DOHH2 (cell line): Measurements from ENCODE around the gene SVIL.
"Not testable (repeated sequence)": the region's sequence is repeated elsewhere in the genome, so short reads cannot be mapped to it uniquely, and the experiment has no call there.

Experiments
- H3F3A ChIP-seq: fragments of 200-600 bp; sonication (generic), shearing (Covaris generic); 2 replicates; pipeline ENCODE4 v1.6.0; 2016; ENCODE audit warnings: antibody characterized with exemption, mild to moderate bottlenecking; ENCODE audit not compliant: control insufficient read depth, insufficient read depth
- H3K27ac ChIP-seq: fragments of 200-600 bp; sonication (generic); 2 replicates; pipeline ENCODE4 v1.5.1; 2014; ENCODE audit warnings: low read depth, mild to moderate bottlenecking, low read length, moderate library complexity
- H3K27me3 ChIP-seq: fragments of 200-600 bp; sonication (generic); 2 replicates; pipeline ENCODE4 v1.6.1; 2014; ENCODE audit warnings: mild to moderate bottlenecking, low read length, mixed read lengths; ENCODE audit not compliant: control insufficient read depth
- H3K36me3 ChIP-seq: fragments of 200-600 bp; sonication (generic); 2 replicates; pipeline ENCODE4 v1.6.1; 2014; ENCODE audit warnings: mild to moderate bottlenecking, low read length, moderate library complexity, mixed read lengths; ENCODE audit not compliant: control insufficient read depth
- H3K4me1 ChIP-seq: fragments of 200-600 bp; sonication (generic); 2 replicates; pipeline ENCODE4 v1.6.1; 2014; ENCODE audit warnings: mild to moderate bottlenecking, low read length, mixed read lengths; ENCODE audit not compliant: control insufficient read depth
- H3K4me2 ChIP-seq: fragments of 200-600 bp; sonication (generic); 2 replicates; pipeline ENCODE4 v1.6.0; 2014; ENCODE audit warnings: mild to moderate bottlenecking, low read length, moderate library complexity
- H3K4me3 ChIP-seq: fragments of 200-600 bp; sonication (generic); 2 replicates; pipeline ENCODE4 v1.5.1; 2014; ENCODE audit warnings: mild to moderate bottlenecking, low read length, mixed read lengths
- H3K79me2 ChIP-seq: fragments of 200-600 bp; sonication (generic); 2 replicates; pipeline ENCODE4 v1.6.1; 2014; ENCODE audit warnings: mild to moderate bottlenecking, low read length, mixed read lengths; ENCODE audit not compliant: control insufficient read depth
- H3K9me2 ChIP-seq: fragments of 200-600 bp; sonication (generic); replicated peaks from 2 replicates; pipeline ENCODE4 v1.6.1; 2014; ENCODE audit warnings: mild to moderate bottlenecking, low read length, mixed read lengths; ENCODE audit not compliant: control insufficient read depth
- H3K9me3 ChIP-seq: fragments of 200-600 bp; sonication (generic); 2 replicates; pipeline ENCODE4 v1.6.1; 2014; ENCODE audit warnings: antibody characterized with exemption, low read length, mixed read lengths; ENCODE audit not compliant: control insufficient read depth, insufficient read depth
- H4K20me1 ChIP-seq: fragments of 200-600 bp; sonication (generic); 2 replicates; pipeline ENCODE4 v1.6.0; 2014; ENCODE audit warnings: low read depth, mild to moderate bottlenecking, antibody characterized with exemption, low read length, moderate library complexity; ENCODE audit not compliant: control insufficient read depth, insufficient read depth
- EZH2phosphoT487 ChIP-seq: fragments of 200-600 bp; sonication (generic); IDR thresholded peaks from 2 replicates; pipeline ENCODE4 v1.6.1; 2017; ENCODE audit warnings: borderline replicate concordance, mild to moderate bottlenecking, antibody characterized with exemption, low read length, moderate library complexity, mixed read lengths
- TF ChIP-seq, protein P1 (sequence below): fragments of 200-600 bp; sonication (generic); IDR thresholded peaks from one replicate; pipeline ENCODE4 v1.5.1; 2014; ENCODE audit warnings: antibody characterized with exemption, mild to moderate bottlenecking, low read depth, low read length; ENCODE audit not compliant: poor library complexity, severe bottlenecking

SVIL gene

DNA sequence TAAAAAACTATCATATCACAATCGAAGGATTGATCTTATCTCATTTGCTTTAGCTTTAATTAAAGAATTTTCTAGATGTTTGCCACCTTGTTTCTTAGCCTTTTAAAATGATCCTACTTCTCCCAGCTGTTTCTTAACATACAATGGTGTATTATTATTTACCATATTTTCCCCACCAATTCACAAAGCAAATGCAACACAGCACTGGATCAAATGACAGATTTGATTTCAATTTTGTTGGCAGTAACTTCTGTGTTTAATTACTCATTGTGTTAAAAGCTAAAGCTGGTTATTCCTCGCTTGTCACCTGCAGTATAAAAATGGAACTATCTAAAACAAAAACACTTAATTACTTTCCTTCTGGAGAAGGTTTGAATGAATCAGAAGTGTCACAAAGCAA is 19.6 kb downstream of the SVIL start:
- H4K20me1 ChIP-seq, result no peaks in the 10 kb centered on the region
- no peak overlapping the region for H3K4me2 ChIP-seq
- H3K27ac ChIP-seq, result no peak overlapping the region
- no peak for TF ChIP-seq EZH2phosphoT487
- TF ChIP-seq, protein P1, sequence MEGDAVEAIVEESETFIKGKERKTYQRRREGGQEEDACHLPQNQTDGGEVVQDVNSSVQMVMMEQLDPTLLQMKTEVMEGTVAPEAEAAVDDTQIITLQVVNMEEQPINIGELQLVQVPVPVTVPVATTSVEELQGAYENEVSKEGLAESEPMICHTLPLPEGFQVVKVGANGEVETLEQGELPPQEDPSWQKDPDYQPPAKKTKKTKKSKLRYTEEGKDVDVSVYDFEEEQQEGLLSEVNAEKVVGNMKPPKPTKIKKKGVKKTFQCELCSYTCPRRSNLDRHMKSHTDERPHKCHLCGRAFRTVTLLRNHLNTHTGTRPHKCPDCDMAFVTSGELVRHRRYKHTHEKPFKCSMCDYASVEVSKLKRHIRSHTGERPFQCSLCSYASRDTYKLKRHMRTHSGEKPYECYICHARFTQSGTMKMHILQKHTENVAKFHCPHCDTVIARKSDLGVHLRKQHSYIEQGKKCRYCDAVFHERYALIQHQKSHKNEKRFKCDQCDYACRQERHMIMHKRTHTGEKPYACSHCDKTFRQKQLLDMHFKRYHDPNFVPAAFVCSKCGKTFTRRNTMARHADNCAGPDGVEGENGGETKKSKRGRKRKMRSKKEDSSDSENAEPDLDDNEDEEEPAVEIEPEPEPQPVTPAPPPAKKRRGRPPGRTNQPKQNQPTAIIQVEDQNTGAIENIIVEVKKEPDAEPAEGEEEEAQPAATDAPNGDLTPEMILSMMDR, result no peak
- no peaks in the 10 kb centered on the region for H3K36me3 ChIP-seq
- no peaks in the 10 kb centered on the region for H3K79me2 ChIP-seq
- no peaks in the 10 kb centered on the region for H3K9me3 ChIP-seq
- H3K4me3 ChIP-seq, result no peak overlapping the region
- no peaks in the 10 kb centered on the region for H3K4me1 ChIP-seq
- no peaks in the 10 kb centered on the region for H3K9me2 ChIP-seq
- H3K27me3 ChIP-seq, result no peaks in the 10 kb centered on the region
- no peaks in the 10 kb centered on the region for H3F3A ChIP-seq

DNA sequence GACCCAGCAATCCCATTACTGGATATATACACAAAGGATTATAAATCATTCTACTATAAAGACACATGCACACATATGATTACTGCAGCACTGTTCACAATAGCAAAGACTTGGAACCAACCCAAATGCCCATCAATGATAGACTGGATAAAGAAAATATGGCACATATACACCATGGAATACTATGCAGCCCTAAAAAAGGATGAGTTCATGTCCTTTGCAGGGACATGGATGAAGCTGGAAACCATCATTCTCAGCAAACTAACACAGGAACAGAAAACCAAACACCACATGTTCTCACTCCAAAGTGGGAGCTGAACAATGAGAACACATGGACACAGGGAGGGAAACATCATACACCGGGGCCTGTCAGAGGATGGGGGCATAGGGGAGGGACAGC is 20.5 kb downstream of the SVIL start:
- not testable (repeated sequence) for H3K27ac ChIP-seq, H3K9me2 ChIP-seq, H3K4me1 ChIP-seq, H4K20me1 ChIP-seq, H3K79me2 ChIP-seq, H3K9me3 ChIP-seq, H3K4me2 ChIP-seq, H3F3A ChIP-seq, H3K36me3 ChIP-seq, H3K4me3 ChIP-seq, H3K27me3 ChIP-seq

DNA sequence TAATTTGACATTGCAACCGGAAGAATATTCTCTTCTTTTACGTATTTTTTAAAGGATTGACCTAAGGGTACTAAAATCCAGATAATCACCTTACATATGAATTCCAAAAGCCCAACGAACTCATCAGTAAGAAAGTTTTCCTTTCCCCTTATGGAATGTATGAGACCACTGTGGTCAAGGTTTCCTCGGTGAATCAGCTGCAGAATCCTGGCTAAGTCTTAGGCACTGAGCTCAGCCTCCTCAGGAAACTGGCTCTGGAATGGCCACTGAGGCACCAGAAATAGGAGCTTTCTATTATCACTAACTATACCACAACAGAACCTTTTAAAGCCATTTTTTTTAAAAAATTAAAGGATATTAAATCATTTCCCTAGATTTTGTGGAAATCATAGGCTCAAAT is 21.0 kb downstream of the SVIL start:
- no peak overlapping the region for H3K4me2 ChIP-seq
- no peaks in the 10 kb centered on the region for H3K79me2 ChIP-seq
- no peaks in the 10 kb centered on the region for H3K36me3 ChIP-seq
- no peaks in the 10 kb centered on the region for H3F3A ChIP-seq
- no peak overlapping the region for H3K4me3 ChIP-seq
- H3K27ac ChIP-seq, result no peak overlapping the region
- H4K20me1 ChIP-seq, result no peaks in the 10 kb centered on the region
- no peaks in the 10 kb centered on the region for H3K4me1 ChIP-seq
- no peaks in the 10 kb centered on the region for H3K9me2 ChIP-seq
- TF ChIP-seq, protein P1, result no peak
- TF ChIP-seq EZH2phosphoT487, result no peak
- H3K9me3 ChIP-seq, result peaks cover 13% of the 10 kb centered on the region; the same call in 1 of the 2 replicates
- H3K27me3 ChIP-seq, result no peaks in the 10 kb centered on the region

DNA sequence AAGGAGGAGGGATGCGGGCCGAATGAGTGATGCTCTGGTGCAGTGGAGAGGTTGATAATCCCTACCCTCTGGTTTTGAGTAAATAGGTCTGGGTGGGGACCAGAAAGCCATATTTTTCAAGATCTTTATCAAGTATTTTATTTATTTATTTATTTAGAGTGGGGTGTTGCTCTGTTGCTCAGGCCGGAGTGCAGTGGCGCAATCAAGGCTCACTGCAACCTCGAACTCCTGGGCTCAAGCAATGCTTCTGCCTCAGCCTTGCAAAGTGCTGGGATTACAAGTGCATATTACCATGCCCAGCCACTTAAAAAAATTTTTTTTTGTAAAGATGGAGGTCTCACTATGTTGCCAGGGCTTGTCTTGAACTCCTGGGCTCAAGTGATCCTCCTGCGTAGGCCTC is 21.6 kb downstream of the SVIL start:
- H3K36me3 ChIP-seq, result no peaks in the 10 kb centered on the region
- no peaks in the 10 kb centered on the region for H3K79me2 ChIP-seq
- TF ChIP-seq, protein P1, result no peak
- TF ChIP-seq EZH2phosphoT487, result no peak

More for the DNA sequence above, 21.6 kb downstream of the SVIL start:
- Histone ChIP-seq H3K4me2 (no peak overlapping the region), H3K4me1 (no peaks in the 10 kb centered on the region), H3F3A (no peaks in the 10 kb centered on the region), H4K20me1 (no peaks in the 10 kb centered on the region), H3K27me3 (no peaks in the 10 kb centered on the region), H3K27ac (no peak overlapping the region), H3K4me3 (no peak overlapping the region), H3K9me3 (peaks cover 19% of the 10 kb centered on the region; the same call in 1 of the 2 replicates), H3K9me2 (no peaks in the 10 kb centered on the region)
